Progenitor cell of endocrine pancreas (in vitro differentiated cells): ENCODE measurements around the gene MTA3. TPM values are rescaled to one million over a fixed set of nuclear protein-coding genes. Genes with fewer than 3 reads are reported as not detected.
A peak's percentile ranks its signal among the peaks of the same experiment; 100 is the strongest.

Source experiments
- DNase-seq: peaks from one replicate; pipeline ENCODE4 v3.0.0; 2021; ENCODE audit warnings: low spot score; ENCODE audit not compliant: unreplicated experiment
- H3K27ac Mint-ChIP-seq: 2 replicates; pipeline ENCODE4 v1.8.0; 2021; ENCODE audit warnings: mild to moderate bottlenecking, moderate library complexity, mixed read lengths
- H3K27me3 Mint-ChIP-seq: 2 replicates; pipeline ENCODE4 v1.8.0; 2021; ENCODE audit warnings: mixed read lengths
- H3K36me3 Mint-ChIP-seq: 2 replicates; pipeline ENCODE4 v1.8.0; 2022; ENCODE audit warnings: mixed read lengths; ENCODE audit not compliant: insufficient read depth
- H3K4me1 Mint-ChIP-seq: 2 replicates; pipeline ENCODE4 v1.8.0; 2021; ENCODE audit warnings: low read depth, mixed read lengths
- H3K4me3 Mint-ChIP-seq: 2 replicates; pipeline ENCODE4 v1.8.0; 2021; ENCODE audit warnings: low read depth, mild to moderate bottlenecking, moderate library complexity, mixed read lengths
- H3K9me3 Mint-ChIP-seq: 2 replicates; pipeline ENCODE4 v1.8.0; 2021; ENCODE audit warnings: low read depth, mixed read lengths
- total RNA-seq: library from RNA; stranded (reverse); gene quantifications from 2 replicates; pipeline ENCODE4 v1.2.1, GENCODE V29; 2021
- TF ChIP-seq, protein P1 (sequence below): fragments of 200-600 bp; sonication (generic); IDR thresholded peaks from one replicate; pipeline ENCODE4 v1.5.0; 2021; ENCODE audit warnings: antibody characterized with exemption, mild to moderate bottlenecking; ENCODE audit not compliant: unreplicated experiment

Gene MTA3
- total RNA-seq, 1 donor from 2014 or later: 96.0 TPM

- H3K27ac Mint-ChIP-seq: no peak overlapping the region
- H3K27me3 Mint-ChIP-seq: peaks cover 3% of the 10 kb centered on the region
- peaks cover 6% of the 10 kb centered on the region for H3K4me1 Mint-ChIP-seq
- no peaks in the 10 kb centered on the region for H3K9me3 Mint-ChIP-seq
- TF ChIP-seq, protein P1, sequence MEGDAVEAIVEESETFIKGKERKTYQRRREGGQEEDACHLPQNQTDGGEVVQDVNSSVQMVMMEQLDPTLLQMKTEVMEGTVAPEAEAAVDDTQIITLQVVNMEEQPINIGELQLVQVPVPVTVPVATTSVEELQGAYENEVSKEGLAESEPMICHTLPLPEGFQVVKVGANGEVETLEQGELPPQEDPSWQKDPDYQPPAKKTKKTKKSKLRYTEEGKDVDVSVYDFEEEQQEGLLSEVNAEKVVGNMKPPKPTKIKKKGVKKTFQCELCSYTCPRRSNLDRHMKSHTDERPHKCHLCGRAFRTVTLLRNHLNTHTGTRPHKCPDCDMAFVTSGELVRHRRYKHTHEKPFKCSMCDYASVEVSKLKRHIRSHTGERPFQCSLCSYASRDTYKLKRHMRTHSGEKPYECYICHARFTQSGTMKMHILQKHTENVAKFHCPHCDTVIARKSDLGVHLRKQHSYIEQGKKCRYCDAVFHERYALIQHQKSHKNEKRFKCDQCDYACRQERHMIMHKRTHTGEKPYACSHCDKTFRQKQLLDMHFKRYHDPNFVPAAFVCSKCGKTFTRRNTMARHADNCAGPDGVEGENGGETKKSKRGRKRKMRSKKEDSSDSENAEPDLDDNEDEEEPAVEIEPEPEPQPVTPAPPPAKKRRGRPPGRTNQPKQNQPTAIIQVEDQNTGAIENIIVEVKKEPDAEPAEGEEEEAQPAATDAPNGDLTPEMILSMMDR: no peak
- DNase-seq: no peak
- H3K36me3 Mint-ChIP-seq: peaks cover 3% of the 10 kb centered on the region
- no peak overlapping the region for H3K4me3 Mint-ChIP-seq
Observed at GRCh38 chr2:42787788-42788477, 219.5 kb downstream of the MTA3 start.

- H3K36me3 Mint-ChIP-seq: peaks cover 1% of the 10 kb centered on the region
- no peak overlapping the region for H3K4me3 Mint-ChIP-seq
- H3K9me3 Mint-ChIP-seq: no peaks in the 10 kb centered on the region
- no peak for DNase-seq
- TF ChIP-seq, protein P1: no peak
- peaks cover 3% of the 10 kb centered on the region for H3K27me3 Mint-ChIP-seq
- no peak overlapping the region for H3K27ac Mint-ChIP-seq
- H3K4me1 Mint-ChIP-seq: peaks cover 9% of the 10 kb centered on the region
Observed at GRCh38 chr2:42788478-42788793, 220.0 kb downstream of the MTA3 start.

DNA sequence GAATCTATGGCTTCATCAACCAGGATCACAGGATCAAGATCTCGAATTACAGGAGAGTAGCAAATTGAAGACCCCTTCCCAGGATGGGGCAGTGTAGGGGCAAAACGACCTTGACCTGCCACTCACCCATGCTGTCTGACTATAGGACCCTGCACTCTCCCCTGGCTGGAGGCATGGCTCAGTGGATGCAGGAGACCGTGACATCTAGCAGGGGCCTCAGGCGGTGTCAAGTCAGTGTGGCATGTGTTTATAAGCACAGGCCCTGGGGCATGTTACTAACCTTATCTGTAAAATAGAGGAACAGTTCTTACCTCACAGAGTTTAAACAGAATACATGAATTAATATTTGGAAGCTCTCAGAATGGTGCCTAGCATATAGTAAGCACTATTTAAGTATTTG lies 220.4 kb downstream of the MTA3 start:
- TF ChIP-seq, protein P1: no peak
- Mint-ChIP-seq H3K9me3 (no peaks in the 10 kb centered on the region), H3K4me1 (peaks cover 14% of the 10 kb centered on the region), H3K27ac (no peak overlapping the region), H3K27me3 (peaks cover 3% of the 10 kb centered on the region), H3K36me3 (peaks cover 1% of the 10 kb centered on the region), H3K4me3 (no peak overlapping the region)
- no peak for DNase-seq

DNA sequence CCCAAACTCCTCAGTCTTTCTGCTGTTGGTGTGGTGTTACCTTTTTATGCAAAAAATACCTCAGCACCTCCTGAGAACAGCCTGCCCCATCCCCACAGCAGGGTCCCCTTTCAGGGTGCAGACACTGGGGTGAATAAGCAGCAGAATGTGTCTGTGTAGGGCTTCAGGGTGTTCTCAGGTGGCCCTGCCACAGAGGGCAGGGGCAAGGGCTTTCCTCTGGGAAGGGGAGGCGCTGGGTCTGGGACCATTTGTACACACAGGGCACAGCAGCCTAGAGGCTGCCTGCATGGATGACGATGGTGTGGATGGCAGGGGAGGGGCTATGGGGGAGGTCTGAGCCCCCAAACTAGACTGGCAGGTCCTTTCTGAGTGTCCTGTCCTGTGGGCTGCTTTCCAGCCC lies 221.3 kb downstream of the MTA3 start:
- Mint-ChIP-seq H3K36me3 (peaks cover 1% of the 10 kb centered on the region), H3K4me3 (no peak overlapping the region), H3K4me1 (peaks cover 21% of the 10 kb centered on the region), H3K27me3 (peaks cover 3% of the 10 kb centered on the region), H3K9me3 (no peaks in the 10 kb centered on the region), H3K27ac (no peak overlapping the region)
- TF ChIP-seq, protein P1: no peak
- DNase-seq: no peak

DNA sequence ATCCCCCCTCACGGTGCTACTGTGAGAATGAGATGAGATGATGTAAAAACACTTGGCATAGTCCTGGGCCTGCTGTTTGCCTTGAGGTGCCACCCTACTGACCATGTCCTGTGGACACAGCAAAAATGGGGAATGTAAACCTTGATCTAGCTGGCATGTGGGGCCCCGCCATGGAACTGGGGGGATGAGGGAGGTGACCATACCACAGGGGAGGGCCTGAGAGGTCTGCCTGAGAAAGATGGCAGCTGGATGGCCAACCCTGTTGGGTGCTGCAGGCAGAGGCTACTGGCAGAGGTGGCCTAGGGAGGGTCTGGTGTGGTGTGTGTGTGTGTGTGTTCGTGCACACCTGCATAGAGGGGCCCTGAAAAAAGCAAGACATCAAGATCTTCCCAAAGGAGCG lies 223.2 kb downstream of the MTA3 start:
- H3K9me3 Mint-ChIP-seq: no peaks in the 10 kb centered on the region

More for the DNA sequence above, 223.2 kb downstream of the MTA3 start:
- peaks cover 3% of the 10 kb centered on the region for H3K27me3 Mint-ChIP-seq
- peaks cover 21% of the 10 kb centered on the region for H3K4me1 Mint-ChIP-seq
- H3K36me3 Mint-ChIP-seq: peaks cover 1% of the 10 kb centered on the region
- TF ChIP-seq, protein P1: no peak
- no peak for DNase-seq
- peak overlapping the region; percentile 78 for H3K4me3 Mint-ChIP-seq
- no peak overlapping the region for H3K27ac Mint-ChIP-seq
